ENCODE results near the gene CCDC167. TPM values are rescaled to one million over a fixed set of nuclear protein-coding genes. Genes with fewer than 3 reads are reported as not detected.
"Not testable (repeated sequence)": the region's sequence is repeated elsewhere in the genome, so short reads cannot be mapped to it uniquely, and the experiment has no call there.

The CCDC167 gene
- total RNA-seq, 1 donor from 2014 or later: 10.4 TPM

DNA sequence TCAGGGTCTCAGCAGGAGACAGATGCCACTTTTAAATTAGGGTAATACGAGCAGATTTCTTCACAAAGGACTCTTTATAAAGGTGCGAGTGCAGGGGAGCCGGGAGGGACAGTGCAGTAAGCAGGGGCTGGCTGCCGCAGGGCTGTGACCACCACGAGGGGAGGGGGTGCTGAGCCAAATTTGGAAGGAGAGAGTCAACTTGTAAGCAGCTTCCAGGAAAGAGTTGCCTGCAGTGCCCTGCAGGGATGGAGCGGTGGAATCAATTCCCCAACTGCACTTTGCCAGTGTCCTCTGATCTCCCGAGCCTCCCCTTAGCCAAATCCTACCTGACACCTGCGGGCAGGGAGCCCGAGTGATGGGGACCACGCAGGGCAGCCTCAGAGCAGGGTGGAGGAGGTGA lies 13.9 kb upstream of the CCDC167 start:
- intact Hi-C loops (cut with DNase I): no loop called here
- no peak for ATAC-seq
- no peak for DNase-seq (ENCODE audit: low spot score)

DNA sequence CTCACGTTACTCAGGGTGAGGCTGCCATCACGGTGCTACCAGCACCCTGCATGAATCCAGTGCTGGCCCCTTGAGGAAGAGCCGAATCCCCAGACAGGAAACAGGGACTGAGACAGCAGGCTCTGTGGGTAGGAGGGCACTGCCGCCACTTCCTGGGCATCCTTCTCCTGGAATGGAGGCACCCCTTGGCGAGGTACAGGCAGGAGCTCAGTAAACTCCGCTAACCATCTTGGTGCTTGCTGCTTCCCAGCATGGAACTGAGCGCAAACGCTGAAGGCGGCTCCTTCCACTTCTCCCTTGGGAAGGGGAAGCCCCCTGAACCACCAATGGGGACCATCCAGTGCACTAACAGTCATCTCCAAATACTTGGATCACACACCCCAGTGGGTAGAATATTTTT lies 13.5 kb upstream of the CCDC167 start:
- DNase-seq (ENCODE audit: low spot score) (no peak), ATAC-seq (no peak)
- intact Hi-C loops (cut with DNase I): no loop called here

DNA sequence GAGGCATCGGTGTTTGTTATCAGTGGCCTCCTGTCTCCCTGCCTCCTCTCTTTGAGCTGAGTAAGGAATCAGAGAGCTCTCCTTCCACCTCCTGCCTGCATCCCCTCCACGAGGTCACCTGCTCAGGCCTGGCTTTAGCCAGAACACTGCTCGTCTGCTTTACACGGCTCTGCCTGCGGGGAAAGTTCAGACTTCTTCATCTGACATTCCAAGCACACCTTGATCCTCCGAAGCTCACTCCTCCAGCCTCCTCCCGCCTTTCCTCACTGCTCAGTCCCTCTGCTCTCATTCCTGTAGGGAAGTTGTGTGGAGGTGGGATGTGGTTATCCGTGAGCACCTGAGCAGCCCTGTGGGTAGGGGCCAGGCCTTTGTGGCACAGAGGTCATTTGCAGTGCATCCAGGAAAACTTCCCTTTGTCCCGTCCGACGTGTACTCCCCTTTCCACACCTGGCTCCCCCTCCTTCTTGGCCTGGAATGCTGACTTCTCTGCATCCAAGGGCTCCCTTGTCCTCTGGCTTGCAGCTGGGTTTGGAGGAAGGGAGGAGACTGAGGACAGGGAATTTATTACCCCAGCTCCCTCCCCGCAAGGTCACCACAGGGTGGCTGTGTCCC lies 12.8 kb upstream of the CCDC167 start:
- intact Hi-C loops (cut with DNase I): no loop called here
- DNase-seq (ENCODE audit: low spot score) (no peak), ATAC-seq (no peak)

DNA sequence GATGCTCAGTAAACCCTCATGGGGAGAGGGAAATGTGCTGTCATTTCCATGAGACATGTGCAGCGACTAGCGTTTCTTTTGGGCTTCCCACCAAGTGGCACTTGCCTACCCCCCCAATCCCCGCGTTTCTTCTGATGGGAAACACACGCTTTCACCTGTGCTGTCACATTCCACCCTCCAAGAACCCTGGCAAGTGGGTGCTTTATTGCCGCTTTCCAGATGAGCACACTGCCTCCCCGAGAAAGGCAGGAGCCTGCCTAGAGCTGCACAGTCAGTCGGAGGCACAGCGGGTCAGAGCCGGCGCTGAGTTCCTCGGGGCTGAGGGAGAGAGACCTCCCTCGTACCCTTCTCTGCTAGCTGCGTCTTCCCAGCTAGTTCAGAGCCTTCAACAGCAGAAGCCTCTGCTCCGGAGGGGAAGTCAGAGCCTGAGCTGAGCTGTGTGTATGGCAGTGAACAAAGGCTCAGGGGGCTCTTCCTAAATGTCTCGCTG lies 12.3 kb upstream of the CCDC167 start:
- ATAC-seq (no peak), DNase-seq (ENCODE audit: low spot score) (no peak)
- intact Hi-C loops (cut with DNase I): no loop called here

DNA sequence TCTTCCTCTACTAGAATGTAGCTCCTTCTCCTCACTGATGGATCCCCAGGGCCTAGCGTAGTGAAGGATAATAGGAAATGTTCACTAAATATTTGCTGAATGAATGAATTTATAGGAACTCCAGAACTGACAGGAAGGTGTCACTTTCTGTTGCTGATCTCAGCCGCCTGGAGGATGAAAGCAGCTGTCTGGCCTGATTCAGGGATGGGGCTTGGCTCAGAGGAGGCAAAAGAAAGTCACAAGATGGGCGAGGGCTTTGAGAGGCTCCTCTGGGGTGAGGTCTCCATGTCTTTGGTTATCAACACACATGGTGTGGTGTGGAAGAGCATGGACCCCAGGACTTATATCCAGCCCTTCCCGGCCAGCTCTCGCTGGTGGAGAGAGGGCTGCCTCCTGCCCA lies 11.5 kb upstream of the CCDC167 start:
- intact Hi-C loops (cut with DNase I): no loop called here
- DNase-seq (ENCODE audit: low spot score) (no peak), ATAC-seq (no peak)

DNA sequence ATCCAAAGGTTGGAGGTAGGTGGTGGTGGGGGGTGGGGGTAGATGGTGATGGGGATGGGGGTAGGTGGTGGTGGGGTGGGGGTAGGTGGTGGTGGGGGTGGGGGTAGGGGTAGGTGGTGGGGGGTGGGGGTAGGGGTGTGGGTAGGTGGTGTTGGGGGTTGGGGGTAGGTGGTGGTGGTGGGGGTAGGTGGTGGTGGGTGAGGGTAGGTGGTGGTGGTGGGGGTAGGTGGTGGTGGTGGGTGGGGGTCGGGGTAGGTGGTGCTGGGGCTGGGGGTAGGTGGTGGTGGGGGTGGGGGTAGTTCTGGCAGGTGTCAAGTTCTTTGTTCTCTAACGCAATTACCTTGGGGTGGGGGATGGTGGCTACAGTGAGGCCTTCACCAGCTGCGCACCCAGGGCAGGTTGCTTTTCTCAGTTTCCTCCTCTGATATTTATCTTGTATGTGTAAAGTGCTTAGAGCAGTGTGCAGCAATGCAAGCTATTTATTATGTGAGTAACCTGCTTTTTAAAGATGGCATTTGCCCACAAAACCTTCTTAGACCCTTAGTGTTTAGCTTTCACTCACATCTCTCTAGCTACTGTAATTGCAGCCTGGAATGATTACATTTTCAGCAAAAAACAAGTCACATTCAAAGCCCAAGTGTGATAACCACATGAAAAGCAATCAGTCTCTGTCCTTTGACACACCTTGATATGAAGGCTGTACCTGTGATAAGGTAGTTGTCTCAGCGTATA lies 8.2 kb upstream of the CCDC167 start:
- intact Hi-C loops (cut with DNase I): no loop called here
- ATAC-seq (no peak), DNase-seq (ENCODE audit: low spot score) (no peak)

DNA sequence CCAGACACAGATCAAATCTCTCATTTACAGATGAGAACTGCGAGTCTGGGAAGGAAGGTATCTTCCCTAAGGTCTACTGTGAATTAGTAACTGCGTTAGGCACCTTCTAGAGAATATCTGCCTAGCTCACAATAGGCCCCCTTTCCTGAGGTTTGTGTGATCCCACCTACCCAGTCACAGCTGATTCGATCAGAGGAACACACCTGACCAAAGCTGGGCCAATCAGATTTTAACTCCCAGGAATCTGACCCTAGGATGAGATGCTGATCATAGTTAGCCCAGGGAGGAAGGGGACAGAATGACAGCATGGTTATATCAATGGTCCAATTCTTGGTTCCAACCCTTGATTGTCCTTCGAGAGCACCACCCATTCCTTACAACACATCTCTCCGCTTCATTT lies 7.4 kb upstream of the CCDC167 start:
- DNase-seq (ENCODE audit: low spot score) (no peak), ATAC-seq (no peak)
- intact Hi-C loops (cut with DNase I): no loop called here

DNA sequence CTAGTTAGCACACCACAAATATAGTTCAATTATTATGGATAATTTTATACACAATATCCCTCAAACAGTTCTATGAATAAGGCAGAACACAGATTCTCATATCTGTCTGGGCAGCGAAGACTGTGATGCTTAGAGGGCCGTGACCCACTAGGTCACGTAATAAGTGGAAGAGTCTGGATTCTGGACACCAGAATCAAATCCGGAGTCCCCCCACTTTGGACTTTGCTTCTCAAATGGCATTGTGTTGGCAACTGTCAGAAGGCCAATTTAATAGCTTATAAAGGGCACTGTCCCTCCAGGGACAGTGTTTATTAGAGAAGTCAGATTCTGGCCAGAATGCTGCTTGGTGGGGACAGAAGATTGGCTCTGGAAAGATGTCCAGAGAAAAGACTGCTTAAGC lies 6.8 kb upstream of the CCDC167 start:
- DNase-seq (ENCODE audit: low spot score) (no peak), ATAC-seq (no peak)
- intact Hi-C loops (cut with DNase I): no loop called here

DNA sequence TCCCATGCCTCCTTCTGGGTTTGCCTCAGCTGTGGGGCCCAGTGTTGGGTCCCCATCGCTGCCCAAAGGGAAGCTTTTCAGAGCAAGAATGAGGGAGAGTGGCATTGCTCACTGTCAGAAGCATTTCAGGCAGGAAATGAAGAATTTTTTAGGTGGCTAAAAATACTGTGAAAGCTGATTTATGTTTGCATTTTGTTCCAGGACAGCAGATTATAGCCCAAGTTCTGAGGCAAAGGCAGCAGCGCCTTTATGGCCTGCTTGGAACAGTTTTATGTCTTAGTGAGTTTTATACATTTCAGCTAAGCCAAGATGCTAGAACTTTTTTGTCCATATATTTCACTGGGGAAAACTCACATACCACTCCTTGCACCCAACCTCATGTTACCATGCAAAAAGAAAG lies 4.3 kb upstream of the CCDC167 start:
- DNase-seq (ENCODE audit: low spot score) (no peak), ATAC-seq (no peak)
- intact Hi-C loops (cut with DNase I): no loop called here

DNA sequence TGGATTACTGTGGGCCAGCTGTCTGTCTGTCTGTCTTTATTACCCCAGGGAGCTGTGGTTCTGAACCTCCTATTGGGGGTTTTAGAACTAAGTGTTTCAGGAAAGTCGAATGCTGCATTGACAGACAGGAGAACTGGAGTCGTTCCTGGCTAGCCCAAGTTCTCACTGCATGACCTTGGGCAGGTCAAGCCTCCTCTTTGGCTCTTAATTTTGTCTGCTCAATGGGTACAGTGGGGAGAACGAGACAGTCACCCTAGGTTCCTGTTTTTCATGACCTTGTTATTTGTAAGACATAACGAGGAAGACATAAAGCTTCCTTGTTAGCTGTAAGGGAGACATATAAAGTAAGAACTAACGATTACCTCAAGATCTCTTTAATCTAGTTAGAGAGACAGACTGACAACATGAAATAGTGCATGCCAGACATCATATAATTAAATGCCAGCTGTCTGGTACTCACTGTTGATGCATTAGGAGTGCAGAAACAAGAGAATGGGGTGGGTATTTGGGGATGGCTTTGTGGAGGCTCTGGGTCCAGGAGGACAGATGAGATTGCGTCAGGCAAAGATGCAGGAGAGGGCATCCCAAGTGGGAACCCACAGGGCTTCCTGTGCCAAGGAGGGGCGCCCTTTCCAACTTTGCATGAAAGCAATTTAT lies 3.7 kb upstream of the CCDC167 start:
- ATAC-seq (no peak), DNase-seq (ENCODE audit: low spot score) (no peak)
- intact Hi-C loops (cut with DNase I): no loop called here

DNA sequence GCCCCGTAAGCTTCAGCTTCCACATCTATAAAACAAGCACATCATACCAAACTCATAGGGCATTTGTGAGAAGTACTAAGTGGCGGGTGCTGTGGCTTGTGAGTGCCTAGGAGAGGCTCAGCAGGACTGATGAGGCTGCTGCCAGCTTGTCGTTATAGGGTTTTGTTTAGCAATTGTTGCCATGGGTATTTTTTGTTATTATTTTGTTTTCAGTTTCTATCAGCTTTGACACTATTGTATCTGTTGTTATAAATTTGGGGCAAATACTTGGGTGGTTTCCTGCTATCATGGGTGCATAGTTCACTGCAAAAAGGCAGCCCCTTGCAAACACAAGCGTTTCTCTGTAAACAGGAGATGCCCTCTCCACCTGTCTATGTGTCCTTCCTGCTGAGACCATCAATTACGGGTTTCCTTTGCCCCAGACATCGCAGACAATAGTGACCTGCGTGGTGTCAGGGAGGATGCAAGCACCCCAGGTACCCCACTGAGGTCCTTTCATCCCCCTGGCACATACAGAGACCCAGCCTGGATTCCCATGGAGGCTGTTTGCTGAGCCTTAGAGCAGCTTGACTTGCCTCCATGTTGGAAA lies 3.1 kb upstream of the CCDC167 start:
- DNase-seq (ENCODE audit: low spot score) (no peak), ATAC-seq (no peak)
- intact Hi-C loops (cut with DNase I): no loop called here

DNA sequence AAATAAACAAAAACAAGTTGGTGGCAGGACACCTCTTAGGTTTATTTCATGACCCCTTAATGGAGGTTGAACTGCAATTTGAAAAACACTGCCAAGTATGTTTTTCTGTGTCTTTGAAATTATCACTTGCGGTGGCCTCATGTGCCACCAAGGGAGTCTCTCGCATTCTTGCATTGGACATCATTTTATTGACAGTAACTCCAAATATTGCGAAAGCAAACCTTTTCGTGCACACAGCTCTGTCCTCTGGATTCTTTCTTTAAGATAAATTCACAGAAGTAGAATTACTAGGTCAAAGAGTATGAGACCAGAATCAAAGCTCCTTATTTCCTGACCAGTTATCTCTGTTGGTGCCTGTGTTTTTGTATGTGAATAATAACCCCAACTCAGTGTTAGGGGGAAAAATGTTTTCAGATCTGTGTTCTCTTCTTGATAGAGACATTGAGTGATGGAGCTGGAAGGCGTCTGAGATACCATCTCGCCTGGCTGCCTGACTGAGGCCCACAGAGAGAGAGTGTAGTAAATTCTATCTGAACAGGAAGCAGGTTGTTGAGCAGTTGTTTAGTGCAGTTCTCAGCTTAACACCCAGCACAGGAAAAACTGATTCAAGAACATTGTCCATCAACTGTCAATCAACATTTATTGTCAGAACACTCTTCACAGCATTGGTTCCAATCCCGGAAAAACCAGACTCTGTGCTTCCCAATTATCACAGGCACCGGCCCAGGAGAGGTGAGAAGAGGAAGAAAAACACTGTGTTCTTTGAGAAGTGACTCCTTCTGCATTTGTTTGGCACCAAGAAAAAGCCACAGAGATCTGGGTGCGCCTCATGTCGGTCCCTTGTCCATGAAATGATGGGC lies 2.2 kb upstream of the CCDC167 start:
- DNase-seq (ENCODE audit: low spot score) (no peak), ATAC-seq (no peak)
- intact Hi-C loops (cut with DNase I): no loop called here

DNA sequence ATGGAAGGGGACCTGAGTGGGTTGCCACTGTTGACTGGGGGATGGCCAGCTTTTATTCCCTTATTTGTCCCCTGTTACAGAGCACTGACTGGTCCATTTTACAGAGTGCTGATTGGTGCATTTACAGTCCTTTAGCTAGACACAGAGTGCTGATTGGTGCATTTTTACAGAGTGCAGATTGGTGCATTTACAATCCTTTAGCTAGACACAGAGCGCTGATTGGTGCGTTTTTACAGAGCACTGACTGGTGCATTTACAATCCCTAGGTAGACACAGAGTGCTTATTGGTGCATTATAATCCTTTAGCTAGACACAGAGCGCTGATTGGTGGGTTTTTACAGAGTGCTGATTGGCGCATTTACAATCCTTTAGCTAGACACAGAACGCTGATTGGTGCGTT lies 1.2 kb upstream of the CCDC167 start:
- DNase-seq (ENCODE audit: low spot score); ATAC-seq; intact Hi-C loops (cut with DNase I): not testable (repeated sequence)

DNA sequence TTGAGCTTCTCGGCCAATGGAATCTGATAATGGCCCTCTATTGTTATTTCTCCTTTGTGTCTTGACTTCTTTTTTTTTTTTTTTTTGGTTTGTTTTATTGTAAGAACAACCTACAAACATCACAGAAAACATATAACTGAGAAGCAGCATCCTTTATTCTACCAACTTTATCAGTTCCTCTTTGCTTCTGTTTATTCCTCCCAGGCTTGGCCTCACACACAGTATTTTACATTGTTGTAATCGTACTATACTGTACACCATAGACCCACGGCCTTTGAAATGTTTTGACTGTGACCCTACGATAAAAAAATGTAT lies 558 bp upstream of the CCDC167 start:
- ATAC-seq (no peak), DNase-seq (ENCODE audit: low spot score) (no peak)
- intact Hi-C loops (cut with DNase I): no loop called here

DNA sequence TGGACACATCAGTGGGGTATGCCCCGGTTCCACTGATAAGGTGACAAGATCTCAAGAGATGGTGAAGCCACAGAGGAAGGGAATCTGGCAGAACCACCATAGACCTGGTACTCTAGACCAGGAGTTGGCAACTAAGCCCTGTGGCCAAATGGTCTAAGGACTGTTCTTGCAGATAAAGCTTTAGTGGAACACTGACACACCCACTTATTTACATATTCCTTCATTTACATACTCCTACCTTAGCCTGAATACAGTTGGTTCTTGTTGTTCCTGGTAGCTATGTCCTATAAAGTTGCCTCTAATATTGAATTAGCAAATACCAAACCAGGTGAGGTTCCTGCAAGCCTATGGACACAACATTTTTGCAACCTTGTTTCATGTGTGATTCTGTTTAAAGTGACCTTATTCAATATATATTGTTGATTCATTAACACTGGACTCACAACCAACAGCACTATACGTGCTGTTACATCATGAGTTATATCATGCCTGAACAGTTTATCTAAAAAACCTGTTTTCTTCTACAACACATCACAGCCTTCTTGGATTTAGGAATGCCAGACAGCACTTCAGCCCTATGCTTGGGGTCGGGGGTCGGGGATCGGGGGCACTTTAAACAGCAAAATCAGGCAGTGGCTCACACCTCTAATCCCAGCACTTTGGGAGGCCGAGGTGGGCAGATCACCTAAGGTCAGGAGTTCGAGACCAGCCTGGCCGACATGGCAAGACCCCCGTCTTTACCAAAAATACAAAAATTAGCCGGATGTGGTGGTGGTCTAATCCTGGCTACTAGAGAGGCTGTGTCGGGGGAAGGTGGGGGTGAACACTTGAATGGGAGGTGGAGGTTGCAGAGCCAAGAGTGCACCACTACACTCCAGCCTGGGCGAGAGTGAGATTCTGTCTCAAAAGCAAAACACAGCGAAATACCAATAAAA lies 2.5 kb downstream of the CCDC167 start:
- ATAC-seq (no peak), DNase-seq (ENCODE audit: low spot score) (no peak)
- intact Hi-C loops (cut with DNase I): no loop called here

DNA sequence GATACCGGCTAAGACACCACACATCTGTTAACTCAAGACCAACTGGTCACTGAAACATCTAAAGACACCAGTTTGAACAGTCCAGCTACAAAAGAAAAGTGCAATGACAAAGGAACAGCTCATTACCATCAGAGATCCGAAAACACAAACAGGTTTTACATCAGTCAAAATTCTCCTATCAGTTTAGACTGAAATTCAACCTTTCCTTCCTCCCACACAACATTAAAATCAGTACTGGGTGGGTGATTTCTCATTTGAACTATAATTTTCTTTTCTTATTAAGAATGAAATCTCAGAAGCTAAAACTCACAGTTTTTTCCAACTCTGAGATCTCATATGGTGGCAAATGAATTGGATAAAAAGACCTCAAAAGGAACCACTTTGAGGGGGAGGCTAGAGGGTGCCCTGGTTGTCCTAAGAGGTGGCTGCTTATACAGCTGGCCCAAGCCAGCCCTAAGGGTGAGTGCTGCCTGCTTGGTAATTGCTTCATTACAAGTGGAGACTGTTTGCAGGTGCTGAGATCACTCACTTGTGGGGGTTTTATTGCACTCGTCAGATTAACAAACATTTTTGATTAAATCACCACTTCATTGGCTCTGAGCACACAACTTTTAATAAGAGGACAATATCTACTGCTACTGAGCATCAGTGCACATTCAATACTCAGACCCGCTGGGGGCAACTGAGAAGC lies 4.3 kb downstream of the CCDC167 start:
- ATAC-seq: no peak

DNA sequence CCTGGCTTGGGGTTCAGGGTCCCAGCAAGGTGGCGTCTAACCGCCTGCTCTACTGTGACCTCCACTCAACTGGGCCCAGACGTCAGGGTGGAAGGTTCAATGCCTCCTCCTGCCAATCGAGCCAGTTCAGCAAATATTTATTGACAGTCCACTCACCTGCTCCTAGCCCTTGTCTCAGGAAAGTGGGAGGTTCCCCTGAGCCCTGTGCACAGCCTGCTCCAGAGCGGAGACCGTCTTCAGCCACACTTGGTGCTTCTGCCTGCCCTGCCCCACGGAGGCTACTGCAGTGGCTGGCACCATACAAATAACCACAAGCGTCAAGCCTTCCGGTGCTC lies 6.1 kb downstream of the CCDC167 start:
- DNase-seq (ENCODE audit: low spot score): no peak
- intact Hi-C loops (cut with DNase I): no loop called here
- ATAC-seq: no peak

More for the DNA sequence above, 4.3 kb downstream of the CCDC167 start:
- intact Hi-C loops (cut with DNase I): no loop called here
- no peak for DNase-seq (ENCODE audit: low spot score)
